DMS79 (cell line): ENCODE measurements around the gene SCNN1B.
"Not testable (repeated sequence)": the region's sequence is repeated elsewhere in the genome, so short reads cannot be mapped to it uniquely, and the experiment has no call there.

Experiments
- DNase-seq: peaks from one replicate; lab custom pipeline; 2025; lab: John Stamatoyannopoulos, UW

Gene SCNN1B

DNA sequence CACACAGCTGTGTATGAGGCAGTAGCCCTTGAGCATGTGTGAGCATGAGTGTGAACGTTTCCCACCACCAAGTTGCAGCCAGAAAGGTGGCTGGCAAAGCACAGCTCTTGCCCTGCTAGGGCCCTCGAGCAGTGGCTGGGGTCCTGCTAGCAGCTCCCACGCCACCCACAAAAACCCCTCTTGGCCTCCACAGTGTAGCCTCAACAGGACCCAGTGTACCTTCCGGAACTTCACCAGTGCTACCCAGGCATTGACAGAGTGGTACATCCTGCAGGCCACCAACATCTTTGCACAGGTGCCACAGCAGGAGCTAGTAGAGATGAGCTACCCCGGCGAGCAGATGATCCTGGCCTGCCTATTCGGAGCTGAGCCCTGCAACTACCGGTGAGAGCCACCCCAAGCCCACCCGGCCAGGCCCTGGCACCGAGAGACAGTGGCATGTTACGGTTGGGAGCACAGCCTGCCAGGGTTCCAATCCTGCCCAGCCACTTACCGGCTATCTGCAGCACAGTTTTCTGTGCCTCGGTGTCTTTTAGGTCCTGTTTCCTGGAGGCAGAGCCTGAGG is 53.1 kb downstream of the SCNN1B start:
- DNase-seq: no peak

DNA sequence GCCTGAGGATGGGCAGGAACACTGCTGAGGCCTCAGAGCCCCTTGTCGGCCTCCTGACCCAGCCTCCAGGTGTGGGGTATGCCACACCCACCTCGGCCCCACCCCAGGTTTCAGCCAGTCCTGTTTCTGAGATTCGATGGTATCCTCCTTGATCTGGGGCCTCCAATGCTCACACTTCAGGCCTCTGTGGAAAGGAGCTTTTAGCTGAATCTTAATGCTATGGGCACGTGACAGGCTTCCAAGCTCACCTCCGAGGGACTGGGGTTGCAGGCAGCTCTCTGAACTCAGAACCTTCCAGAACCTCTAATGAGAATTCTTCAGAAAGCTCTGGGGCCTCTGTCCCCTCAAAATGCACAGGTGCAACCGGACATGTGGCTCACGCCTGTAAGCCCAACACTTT is 54.8 kb downstream of the SCNN1B start:
- no peak for DNase-seq

DNA sequence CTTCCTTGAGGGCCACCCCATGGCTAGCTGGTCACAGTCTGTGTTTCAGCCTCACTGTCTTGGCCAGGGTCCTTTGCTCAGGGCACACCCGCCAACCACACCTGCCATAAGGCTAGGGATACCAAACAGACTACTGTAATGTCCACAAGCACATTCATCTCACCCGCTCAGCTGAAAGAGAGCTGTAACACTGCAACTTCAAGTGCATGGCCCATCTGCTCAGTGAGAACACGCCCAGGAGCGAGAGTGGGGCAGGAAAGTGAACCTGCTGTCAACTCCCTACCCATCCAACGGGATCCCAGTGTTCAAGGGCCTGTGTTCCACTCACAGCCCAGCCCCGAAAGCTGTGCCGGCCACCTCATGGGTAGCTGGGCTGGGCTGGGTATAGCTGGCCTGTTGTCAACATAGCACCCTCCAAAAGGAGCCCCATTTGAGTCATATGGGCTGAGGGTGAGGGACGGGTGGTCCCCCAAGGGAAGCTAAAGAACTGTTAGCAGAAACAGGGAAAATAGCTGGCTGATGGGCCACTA is 55.7 kb downstream of the SCNN1B start:
- DNase-seq: no peak

DNA sequence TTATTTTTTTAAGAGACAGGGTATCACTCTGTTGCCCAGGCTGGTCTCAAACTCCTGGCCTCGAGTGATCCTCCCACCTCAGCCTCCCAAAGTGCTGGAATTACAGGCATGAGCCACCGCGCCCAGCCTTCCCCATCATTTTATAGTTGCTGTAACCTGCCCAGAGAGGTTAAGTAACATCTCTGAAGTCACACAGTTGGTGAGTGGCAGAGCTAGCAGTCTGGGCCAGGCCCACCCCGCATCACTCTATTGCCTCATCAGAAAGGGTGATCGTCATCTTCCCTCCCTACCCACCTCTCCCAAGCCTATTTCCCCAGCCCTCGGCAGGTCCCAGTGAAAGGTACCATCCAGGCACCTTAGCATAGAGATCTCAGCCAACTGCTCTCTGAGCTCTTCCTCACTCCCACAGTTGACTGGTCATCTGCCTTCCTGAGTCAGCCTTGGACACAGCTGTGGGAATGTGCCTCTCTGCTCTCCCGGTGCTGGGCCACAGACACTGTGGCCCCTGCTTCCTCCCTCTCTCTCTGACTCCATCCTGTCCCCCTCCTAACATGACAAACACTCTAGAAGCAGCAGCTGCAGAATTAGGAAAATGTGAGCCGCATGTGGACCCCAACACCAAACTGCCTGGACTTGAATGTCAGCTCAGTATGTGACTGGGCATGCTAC is 57.1 kb downstream of the SCNN1B start:
- DNase-seq: no peak

GRCh38 chr16:23362460-23363317 is 60.6 kb downstream of the SCNN1B start:
- DNase-seq: peak; percentile 40

DNA sequence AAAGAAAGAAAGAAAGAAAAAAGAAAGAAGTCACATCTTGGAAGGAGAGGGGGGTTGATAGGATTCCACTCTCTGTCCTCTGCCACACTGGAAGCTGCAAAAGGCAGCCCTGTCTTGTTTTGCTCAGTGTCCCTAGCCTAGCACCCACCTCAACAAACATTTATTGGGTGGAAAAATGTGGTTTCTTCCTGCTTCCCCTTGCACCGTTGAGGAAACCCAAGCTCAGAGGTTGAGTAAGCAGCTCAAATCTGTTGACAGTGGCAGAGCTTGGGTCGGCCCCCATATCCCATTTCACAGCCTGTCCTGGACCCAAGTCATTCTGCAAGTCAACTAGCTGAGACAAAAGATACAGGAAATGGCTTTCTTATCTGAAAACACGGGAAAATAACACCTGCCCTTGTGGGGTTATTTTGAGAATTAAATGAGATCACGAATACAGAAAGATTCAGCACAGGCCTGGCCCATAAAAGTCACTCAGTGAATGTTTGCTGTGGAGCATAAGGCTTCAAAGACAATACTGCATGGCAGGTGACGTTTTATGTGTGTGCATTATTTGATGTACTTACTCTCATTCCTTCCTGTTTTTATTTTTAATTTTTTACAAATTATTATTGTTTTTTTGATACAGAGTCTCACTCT is 63.6 kb downstream of the SCNN1B start:
- DNase-seq: no peak

DNA sequence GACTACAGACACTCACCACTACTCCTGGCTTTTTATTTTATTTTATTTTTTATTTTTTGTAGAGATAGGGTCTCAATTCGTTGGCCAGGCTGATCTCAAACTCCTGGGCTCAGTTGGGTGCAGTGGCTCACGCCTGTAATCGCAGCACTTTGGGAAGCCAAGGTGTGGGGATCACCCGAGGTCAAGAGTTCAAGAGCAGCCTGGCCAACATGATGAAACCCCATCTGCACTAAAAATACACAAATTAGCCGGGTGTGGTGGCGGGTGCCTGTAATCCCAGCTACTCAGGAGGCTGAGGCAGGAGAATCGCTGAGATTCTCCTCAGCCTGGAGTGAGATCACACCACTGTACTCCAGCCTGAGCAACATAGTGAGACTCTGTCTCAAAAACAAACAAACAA is 64.2 kb downstream of the SCNN1B start:
- not testable (repeated sequence) for DNase-seq

DNA sequence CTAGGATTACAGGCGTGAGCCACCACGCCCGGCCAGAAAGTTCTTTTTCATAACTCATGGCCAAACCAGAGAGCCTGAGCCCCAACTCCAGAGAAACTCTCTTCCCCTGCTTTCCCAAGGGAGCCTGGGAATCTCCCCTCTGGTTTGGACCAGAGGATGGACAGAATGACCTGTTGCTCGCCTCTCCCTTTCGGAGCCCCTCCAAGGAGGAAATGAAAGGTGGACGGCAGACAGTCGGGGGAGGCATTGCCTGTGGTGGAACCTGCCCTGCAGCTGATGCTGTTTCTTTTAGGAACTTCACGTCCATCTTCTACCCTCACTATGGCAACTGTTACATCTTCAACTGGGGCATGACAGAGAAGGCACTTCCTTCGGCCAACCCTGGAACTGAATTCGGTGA is 65.5 kb downstream of the SCNN1B start:
- no peak for DNase-seq

GRCh38 chr16:23367988-23368387 is 65.9 kb downstream of the SCNN1B start:
- DNase-seq: no peak

DNA sequence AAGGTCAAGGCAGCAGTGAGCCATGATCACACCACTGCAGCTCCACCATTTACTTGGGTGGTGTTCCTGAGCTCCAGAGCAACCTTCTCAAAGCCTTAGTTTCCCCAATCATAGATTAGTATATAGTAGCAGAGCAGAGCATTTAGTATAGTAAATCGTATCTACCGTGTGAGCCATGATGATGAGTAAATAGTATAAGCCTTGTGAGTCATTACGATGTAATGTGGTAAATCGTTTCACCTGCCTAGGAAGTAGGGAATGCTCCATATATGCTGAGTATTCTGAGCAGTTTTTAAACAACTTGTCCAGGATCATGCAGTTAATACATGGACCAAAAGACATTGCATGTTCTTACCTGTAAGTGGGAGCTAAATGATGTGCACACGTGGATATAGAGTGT is 66.4 kb downstream of the SCNN1B start:
- no peak for DNase-seq

DNA sequence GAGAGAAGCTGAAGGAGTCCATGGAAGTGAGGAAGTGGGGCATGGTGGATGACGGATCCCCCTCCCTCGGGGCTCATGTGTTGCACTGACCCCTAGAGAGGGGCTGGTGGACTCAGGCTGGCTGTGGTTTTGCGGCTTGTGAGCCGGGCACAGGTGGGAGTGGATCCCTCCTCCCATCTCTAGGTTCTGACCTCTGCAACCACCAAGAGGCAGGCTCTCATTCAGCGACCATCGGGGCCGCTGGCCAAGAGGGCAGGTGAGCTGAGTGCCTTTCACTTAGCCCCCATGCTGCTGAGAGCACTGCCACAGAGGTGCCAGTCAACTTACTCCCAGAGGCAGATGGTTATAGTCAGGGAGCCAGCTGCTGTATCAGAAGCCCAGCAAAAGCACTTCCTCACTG is 67.3 kb downstream of the SCNN1B start:
- DNase-seq: no peak

- DNase-seq: no peak
Observed at GRCh38 chr16:23371368-23371767, 69.3 kb downstream of the SCNN1B start.

DNA sequence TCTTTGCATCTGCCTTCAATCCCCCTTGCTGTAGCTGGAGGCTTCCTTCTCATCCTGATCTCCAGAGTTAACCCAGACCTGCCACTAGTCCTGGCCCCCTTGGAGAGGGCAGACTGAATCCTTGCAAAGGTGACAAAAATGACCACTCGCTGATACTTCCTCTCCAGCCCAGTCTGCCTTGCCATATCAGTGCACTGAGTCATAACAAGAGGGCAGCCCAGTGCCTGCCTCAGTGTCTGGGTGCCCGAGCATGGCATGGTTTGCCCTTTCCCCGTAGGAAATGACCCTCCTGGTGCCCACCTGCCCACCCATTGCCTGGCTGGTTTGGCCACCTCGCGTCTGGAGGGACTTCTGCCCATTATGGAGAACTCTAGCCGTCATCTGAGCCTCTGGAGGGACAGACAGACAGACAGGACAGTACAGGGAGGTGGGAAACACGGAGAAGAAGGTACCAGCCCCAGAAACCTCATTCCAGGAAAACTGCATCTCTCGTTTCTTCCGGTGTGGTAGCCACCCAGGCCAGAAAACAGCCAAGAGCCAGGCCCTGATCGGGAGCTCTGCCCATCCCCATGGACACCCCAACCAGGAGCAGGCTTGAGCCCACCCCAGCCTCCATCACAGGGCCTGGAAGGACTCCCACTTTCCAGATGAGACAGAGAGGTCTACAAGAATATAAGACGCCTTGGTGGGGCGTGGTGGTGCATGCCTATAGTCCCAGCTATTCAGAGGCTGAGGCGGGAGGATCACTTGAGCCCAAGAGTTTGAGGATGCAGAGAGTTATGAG is 71.5 kb downstream of the SCNN1B start:
- no peak for DNase-seq

GRCh38 chr16:23374721-23375510 is 72.8 kb downstream of the SCNN1B start:
- DNase-seq: no peak

GRCh38 chr16:23375643-23376042 is 73.5 kb downstream of the SCNN1B start:
- DNase-seq: no peak

GRCh38 chr16:23377071-23377931 is 75.2 kb downstream of the SCNN1B start:
- DNase-seq: no peak

DNA sequence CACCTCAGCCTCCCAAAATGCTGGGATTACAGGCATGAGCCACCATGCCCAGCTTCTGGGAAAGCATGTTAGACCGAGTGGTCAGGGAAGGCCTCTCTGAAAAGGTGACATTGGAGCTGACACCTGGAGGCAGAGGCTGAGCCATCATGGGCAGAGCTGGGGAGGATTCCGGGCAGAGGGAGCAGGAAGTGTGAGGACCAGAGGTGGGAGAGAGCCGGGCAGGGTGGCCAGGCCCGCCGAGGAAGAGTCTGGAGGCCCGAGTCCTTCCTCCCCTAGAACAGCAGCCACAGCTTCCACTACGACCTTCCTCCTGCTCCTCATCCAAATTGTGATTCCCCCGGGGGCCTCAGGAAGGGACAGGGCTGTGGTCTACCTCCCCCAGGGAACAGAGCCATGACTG is 76.2 kb downstream of the SCNN1B start:
- DNase-seq: no peak

DNA sequence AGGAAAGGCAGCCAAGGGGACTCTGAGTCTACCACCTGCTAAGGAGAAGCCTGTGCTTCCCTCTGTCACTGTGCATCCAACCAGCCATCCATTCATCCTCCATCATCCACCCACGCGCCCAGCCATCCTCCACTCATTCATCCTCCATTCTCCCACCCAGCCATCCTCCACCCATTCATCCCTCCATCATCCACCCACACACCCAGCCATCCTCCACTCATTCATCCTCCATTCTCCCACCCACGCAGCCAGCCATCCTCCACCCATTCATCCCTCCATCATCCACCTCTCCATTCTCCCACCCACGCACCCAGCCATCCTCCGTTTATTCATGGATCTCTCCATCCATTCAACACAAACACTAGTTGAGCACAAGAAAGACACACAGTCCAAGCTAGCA is 76.8 kb downstream of the SCNN1B start:
- DNase-seq: no peak

- no peak for DNase-seq
Observed at GRCh38 chr16:23379707-23380106, 77.6 kb downstream of the SCNN1B start.

DNA sequence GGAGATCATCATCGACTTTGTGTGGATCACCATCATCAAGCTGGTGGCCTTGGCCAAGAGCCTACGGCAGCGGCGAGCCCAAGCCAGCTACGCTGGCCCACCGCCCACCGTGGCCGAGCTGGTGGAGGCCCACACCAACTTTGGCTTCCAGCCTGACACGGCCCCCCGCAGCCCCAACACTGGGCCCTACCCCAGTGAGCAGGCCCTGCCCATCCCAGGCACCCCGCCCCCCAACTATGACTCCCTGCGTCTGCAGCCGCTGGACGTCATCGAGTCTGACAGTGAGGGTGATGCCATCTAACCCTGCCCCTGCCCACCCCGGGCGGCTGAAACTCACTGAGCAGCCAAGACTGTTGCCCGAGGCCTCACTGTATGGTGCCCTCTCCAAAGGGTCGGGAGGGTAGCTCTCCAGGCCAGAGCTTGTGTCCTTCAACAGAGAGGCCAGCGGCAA is 78.4 kb downstream of the SCNN1B start:
- no peak for DNase-seq
